HG03571 (cell line): ENCODE data around the gene COL4A6.
"Not testable (repeated sequence)": the region's sequence is repeated elsewhere in the genome, so short reads cannot be mapped to it uniquely, and the experiment has no call there.

Source experiments
- ATAC-seq: cut with Tn5 transposase; IDR thresholded peaks from one replicate; pipeline ENCODE4 v1.9.1; 2021; ENCODE audit not compliant: unreplicated experiment

COL4A6 gene

GRCh38 chrX:108412783-108413182 is 25.4 kb downstream of the COL4A6 start:
- no peak for ATAC-seq

DNA sequence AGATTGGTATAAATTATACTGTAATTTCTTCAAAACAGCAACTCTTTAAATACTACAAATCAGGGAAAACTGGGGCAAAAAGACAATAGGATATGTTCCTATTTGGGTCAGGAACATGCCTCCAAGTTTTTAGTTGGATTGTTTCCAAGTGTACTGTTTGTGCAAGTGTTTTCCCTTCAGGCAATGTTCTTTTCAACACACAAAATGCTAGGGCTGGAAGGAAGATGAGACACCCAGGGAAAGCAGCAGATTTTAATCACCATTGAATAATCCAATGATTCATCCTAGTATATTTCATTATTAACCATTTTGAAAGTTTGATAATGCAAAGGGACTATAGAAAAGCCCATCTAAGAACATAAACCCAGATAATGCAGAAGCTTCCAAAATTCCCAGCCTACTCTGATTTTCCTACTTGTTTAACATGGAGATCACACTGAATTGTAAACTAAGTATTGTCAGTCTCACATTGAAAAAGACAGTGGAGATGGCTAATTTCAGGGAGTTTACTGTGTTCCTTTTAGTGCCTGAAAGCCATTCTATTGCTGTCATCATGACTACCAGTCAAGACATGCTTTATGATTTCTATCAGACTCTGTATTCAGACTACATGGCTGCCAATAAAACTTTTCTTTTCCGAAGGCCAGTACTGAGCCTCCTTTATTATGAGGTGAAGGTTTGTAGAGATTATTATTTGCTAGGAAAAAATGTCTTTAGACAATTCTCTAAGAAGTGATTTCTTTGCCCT is 38.6 kb downstream of the COL4A6 start:
- ATAC-seq: no peak

- no peak for ATAC-seq
Measured at GRCh38 chrX:108397627-108398391, 40.4 kb downstream of the COL4A6 start.

- ATAC-seq: no peak
Measured at GRCh38 chrX:108396986-108397385, 41.2 kb downstream of the COL4A6 start.

- ATAC-seq: no peak
Measured at GRCh38 chrX:108396188-108396891, 41.9 kb downstream of the COL4A6 start.

GRCh38 chrX:108390976-108391717 is 47.1 kb downstream of the COL4A6 start:
- ATAC-seq: not testable (repeated sequence)

GRCh38 chrX:108384783-108385182 is 53.4 kb downstream of the COL4A6 start:
- ATAC-seq: no peak

DNA sequence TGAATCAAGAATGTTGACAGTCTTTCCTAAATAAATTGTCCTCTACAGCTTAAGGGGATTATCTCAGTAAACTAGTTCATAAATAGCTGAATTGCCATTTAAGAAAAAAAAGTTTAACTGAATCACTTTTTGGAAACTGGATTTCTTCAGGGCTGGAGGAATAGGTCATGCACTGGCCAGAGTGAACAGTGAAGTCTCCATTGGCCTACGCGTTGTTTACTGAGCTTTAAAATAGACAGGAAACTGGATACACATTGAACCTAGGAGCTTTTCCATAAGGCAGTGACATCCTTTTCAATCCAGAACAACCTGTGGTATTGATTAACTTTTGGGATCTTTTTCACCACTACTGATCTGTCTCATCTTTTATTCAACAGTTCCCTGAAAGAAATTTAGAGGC is 58.0 kb downstream of the COL4A6 start:
- no peak for ATAC-seq

DNA sequence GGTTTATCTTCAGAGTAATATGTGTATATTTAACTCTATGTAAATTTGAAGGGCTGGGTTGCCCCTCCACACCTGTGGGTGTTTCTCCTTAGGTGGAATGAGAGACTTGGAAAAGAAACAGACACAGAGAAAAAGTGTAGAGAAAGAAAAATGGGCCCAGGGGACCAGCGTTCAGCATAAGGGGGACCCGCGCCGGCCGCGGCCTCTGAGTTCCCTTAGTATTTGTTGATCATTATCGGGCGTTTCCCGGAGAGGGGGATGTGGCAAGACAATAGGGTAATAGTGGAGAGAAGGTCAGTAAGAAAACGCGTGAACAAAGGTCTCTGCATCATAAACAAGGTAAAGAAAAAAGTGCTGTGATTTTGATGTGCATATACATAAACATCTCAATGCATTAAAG is 61.4 kb downstream of the COL4A6 start:
- ATAC-seq: not testable (repeated sequence)

GRCh38 chrX:108375591-108375990 is 62.6 kb downstream of the COL4A6 start:
- not testable (repeated sequence) for ATAC-seq

GRCh38 chrX:108366644-108367406 is 71.4 kb downstream of the COL4A6 start:
- ATAC-seq: no peak

DNA sequence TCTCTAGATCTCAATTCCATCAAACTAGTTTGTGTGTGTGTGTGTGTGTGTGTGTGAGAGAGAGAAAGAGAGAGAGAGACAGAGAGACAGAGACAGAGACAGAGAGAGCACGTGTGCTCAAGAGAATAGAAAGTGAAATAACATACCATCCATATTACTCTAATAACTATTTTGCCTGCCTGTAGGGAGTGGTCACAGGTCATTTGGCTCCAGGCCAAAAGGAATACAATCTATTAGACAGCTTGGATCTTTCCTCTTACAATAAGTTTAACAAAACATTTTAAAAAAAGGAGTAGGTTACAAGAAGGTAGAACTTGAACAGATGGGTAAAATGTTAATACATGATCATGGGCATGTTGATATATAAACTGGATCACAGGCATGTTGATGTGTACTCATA is 76.2 kb downstream of the COL4A6 start:
- no peak for ATAC-seq

GRCh38 chrX:108361316-108361715 is 76.9 kb downstream of the COL4A6 start:
- ATAC-seq: no peak

GRCh38 chrX:108359806-108360602 is 78.2 kb downstream of the COL4A6 start:
- no peak for ATAC-seq

- no peak for ATAC-seq
Measured at GRCh38 chrX:108353452-108353851, 84.8 kb downstream of the COL4A6 start.

GRCh38 chrX:108349210-108349609 is 89.0 kb downstream of the COL4A6 start:
- no peak for ATAC-seq

- no peak for ATAC-seq
Measured at GRCh38 chrX:108348525-108348924, 89.7 kb downstream of the COL4A6 start.

DNA sequence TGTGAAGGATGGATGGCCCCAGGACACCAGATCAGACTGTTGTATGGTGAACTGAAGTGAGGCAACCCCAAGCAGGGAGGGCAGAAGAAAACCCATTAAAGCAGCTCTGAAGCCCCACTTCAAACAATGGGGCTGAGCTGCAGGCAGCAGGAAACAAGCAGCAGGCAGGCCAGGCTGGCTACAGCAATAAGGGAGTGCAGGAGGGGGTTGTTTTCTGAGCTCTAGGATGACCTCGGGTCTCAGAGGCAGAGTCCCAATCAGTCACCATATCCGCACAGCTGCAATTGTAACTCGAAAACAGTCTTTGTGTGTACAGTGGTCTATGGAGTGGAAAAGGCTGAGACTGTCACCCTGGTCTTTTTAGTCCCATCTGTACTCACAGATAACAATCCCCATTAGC is 90.4 kb downstream of the COL4A6 start:
- ATAC-seq: no peak

DNA sequence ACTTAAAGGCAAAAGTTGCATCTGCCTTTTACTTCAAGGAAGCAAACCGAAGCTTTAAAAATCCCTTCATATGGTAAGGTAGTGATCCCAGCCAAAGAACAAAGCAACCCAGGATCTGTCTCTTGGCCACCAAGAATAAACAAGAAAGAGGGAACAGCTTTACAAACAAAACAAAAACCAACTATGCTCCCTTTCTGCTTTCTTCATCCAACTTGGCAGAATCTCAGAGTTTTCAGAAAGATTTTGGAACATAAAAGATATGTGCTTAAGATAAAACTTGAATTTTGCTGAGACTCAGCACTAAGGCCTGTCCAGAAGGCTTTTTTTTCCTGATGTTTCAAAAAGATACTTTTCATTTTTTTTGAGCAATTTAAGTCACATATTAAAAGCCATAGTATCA is 94.0 kb downstream of the COL4A6 start:
- ATAC-seq: no peak

DNA sequence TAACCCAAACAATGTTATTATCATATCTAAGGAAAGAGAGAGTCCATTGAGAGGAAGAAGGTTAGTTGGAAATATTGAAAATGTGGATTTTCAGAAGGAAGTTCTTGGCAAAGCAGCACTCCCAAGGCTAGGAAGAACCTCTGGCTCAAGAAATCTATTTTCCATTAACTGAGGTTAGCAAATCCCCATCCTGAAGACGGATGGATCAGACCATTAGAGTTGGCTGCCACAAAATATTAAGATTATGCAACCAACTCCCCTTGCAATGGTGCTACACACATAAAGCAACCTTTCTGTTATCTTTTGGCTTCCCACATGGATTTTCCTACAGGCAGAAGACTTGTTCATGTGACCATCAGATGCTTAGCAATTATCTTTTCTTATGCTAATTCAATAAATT is 96.3 kb downstream of the COL4A6 start:
- no peak for ATAC-seq
